CD4-positive, alpha-beta T cell treated with Interleukin-17A for 1 hour (primary cell): ENCODE measurements around the gene TBC1D8.

Experiments used
- DNase-seq: peaks from one replicate; pipeline ENCODE4 v3.0.0-alpha.2; 2020

The TBC1D8 gene

GRCh38 chr2:101133492-101134100 is 17.6 kb downstream of the TBC1D8 start:
- DNase-seq = no peak

- DNase-seq = no peak
Measured at GRCh38 chr2:101132202-101132601, 19.0 kb downstream of the TBC1D8 start.

- DNase-seq = no peak
Measured at GRCh38 chr2:101130081-101130480, 21.1 kb downstream of the TBC1D8 start.

GRCh38 chr2:101127319-101128056 is 23.7 kb downstream of the TBC1D8 start:
- no peak for DNase-seq

- DNase-seq = no peak
Measured at GRCh38 chr2:101125808-101126207, 25.4 kb downstream of the TBC1D8 start.

- DNase-seq = no peak
Measured at GRCh38 chr2:101125374-101125773, 25.8 kb downstream of the TBC1D8 start.

- no peak for DNase-seq
Measured at GRCh38 chr2:101124643-101125366, 26.4 kb downstream of the TBC1D8 start.

- DNase-seq = no peak
Measured at GRCh38 chr2:101123795-101124471, 27.2 kb downstream of the TBC1D8 start.

GRCh38 chr2:101121174-101121573 is 30.0 kb downstream of the TBC1D8 start:
- no peak for DNase-seq

GRCh38 chr2:101120124-101120996 is 30.8 kb downstream of the TBC1D8 start:
- no peak for DNase-seq

- DNase-seq = no peak
Measured at GRCh38 chr2:101119431-101119830, 31.8 kb downstream of the TBC1D8 start.

GRCh38 chr2:101116841-101117552 is 34.2 kb downstream of the TBC1D8 start:
- no peak for DNase-seq

- DNase-seq = no peak
Measured at GRCh38 chr2:101116348-101116747, 34.8 kb downstream of the TBC1D8 start.

- no peak for DNase-seq
Measured at GRCh38 chr2:101115664-101116063, 35.5 kb downstream of the TBC1D8 start.

GRCh38 chr2:101114815-101115214 is 36.4 kb downstream of the TBC1D8 start:
- no peak for DNase-seq

- no peak for DNase-seq
Measured at GRCh38 chr2:101114268-101114783, 36.9 kb downstream of the TBC1D8 start.

GRCh38 chr2:101113441-101114267 is 37.5 kb downstream of the TBC1D8 start:
- DNase-seq = no peak

GRCh38 chr2:101112772-101113157 is 38.4 kb downstream of the TBC1D8 start:
- no peak for DNase-seq

- DNase-seq = no peak
Measured at GRCh38 chr2:101111917-101112771, 39.0 kb downstream of the TBC1D8 start.
